HCT116 (cell line): ENCODE results near the gene GMPPB. TPM values are rescaled to one million over a fixed set of nuclear protein-coding genes. Genes with fewer than 3 reads are reported as not detected.

Experiments
- ATAC-seq: fragments of 200-7000 bp; cut with Tn5 transposase; 2 replicates; pipeline ENCODE4 v1.9.1; 2020; ENCODE audit warnings: mild to moderate bottlenecking, moderate library complexity
- BruUV-seq: library from RNA; stranded (reverse); fragments of 400-500 nt; replicated peaks from 2 replicates; lab custom pipeline; 2021; lab: Mats Ljungman, UMichigan
- CTCF ChIA-PET: fragments of 300-600 bp; sonication (Branson Sonifier 250); formaldehyde crosslinking; loops from one replicate; lab custom pipeline; 2021; ENCODE audit warnings: antibody characterized with exemption; lab: Charles Lee
- POLR2A ChIA-PET: fragments of 300-600, 350-600 bp; sonication (Branson Sonifier 250); formaldehyde crosslinking; loops from one replicate; lab custom pipeline; 2021; ENCODE audit warnings: antibody characterized with exemption; lab: Charles Lee
- RAD21 ChIA-PET, 2 experiments: fragments of 300-600 bp; sonication (Branson Sonifier 250); formaldehyde crosslinking; loops; one replicate each; lab custom pipeline; 2023; ENCODE audit warnings: low total read pairs in 2 of 2; ENCODE audit not compliant: uncharacterized antibody in 2 of 2, unreplicated experiment in 2 of 2, low non-redundant PET in 1 of 2; lab: Charles Lee
- DNase-seq: peaks from one replicate; pipeline ENCODE4 v3.0.0-alpha.2; 2010; ENCODE audit warnings: low read depth, low spot score
- H2AFZ ChIP-seq: fragments of 200-600 bp; shearing (Covaris generic), sonication (generic); 2 replicates; pipeline ENCODE4 v1.6.1; 2017; ENCODE audit warnings: low read depth, mixed run types, mixed read lengths, antibody characterized with exemption, low read length; ENCODE audit not compliant: poor library complexity, severe bottlenecking
- H3K27ac ChIP-seq: 2 replicates; pipeline ENCODE4 v1.5.1; 2012; ENCODE audit warnings: low read depth, low read length
- H3K27me3 ChIP-seq: fragments of 200-600 bp; sonication (generic); 2 replicates; pipeline ENCODE4 v1.6.1; 2016; ENCODE audit warnings: mixed run types, low read length, mixed read lengths; ENCODE audit not compliant: insufficient read depth
- H3K36me3 ChIP-seq, 2 experiments: fragments of 200-500 bp in 1 of 2; fragments of 200-600 bp in 1 of 2; sonication (Bioruptor generic) in 1 of 2; sonication (generic) in 1 of 2; 2 replicates each; pipeline versions ENCODE4 v1.5.1 to v1.6.1; 2014 to 2016; ENCODE audit warnings: low read length in 2 of 2, inconsistent platforms in 1 of 2, mixed read lengths in 1 of 2, mixed run types in 1 of 2; ENCODE audit not compliant: insufficient read depth in 2 of 2, control insufficient read depth in 1 of 2
- H3K4me1 ChIP-seq, 2 experiments: fragments of 200-600 bp in 1 of 2; sonication (generic) in 1 of 2; 2 replicates each; pipeline versions ENCODE4 v1.5.1 to v1.6.1; 2012 to 2017; ENCODE audit warnings: low read length in 2 of 2, inconsistent platforms in 1 of 2, mild to moderate bottlenecking in 1 of 2, mixed read lengths in 1 of 2, mixed run types in 1 of 2, moderate library complexity in 1 of 2; ENCODE audit not compliant: insufficient read depth in 2 of 2, control insufficient read depth in 1 of 2
- H3K4me2 ChIP-seq: fragments of 200-600 bp; sonication (generic); 2 replicates; pipeline ENCODE4 v1.6.1; 2017; ENCODE audit warnings: mixed run types, low read length, mixed read lengths
- H3K4me3 ChIP-seq, 2 experiments: fragments of 200-600 bp in 1 of 2; sonication (generic) in 1 of 2; replicated peaks in 1 of 2; 2 replicates each; pipeline ENCODE4 v1.5.1; 2011 to 2016; ENCODE audit warnings: low read length in 2 of 2, control low read depth in 1 of 2, low read depth in 1 of 2, mild to moderate bottlenecking in 1 of 2, mixed read lengths in 1 of 2, mixed run types in 1 of 2
- H3K79me2 ChIP-seq: fragments of 200-600 bp; sonication (generic); 2 replicates; pipeline ENCODE4 v1.6.1; 2017; ENCODE audit warnings: mild to moderate bottlenecking, mixed run types, low read length, moderate library complexity, mixed read lengths; ENCODE audit not compliant: insufficient read depth
- H3K9ac ChIP-seq: fragments of 200-600 bp; sonication (generic); 2 replicates; pipeline ENCODE4 v1.6.1; 2016; ENCODE audit warnings: low read length, mixed read lengths
- H3K9me2 ChIP-seq: fragments of 200-600 bp; sonication (generic), shearing (Covaris generic); 2 replicates; pipeline ENCODE4 v1.6.1; 2017; ENCODE audit warnings: mixed run types, mild to moderate bottlenecking, moderate library complexity; ENCODE audit not compliant: insufficient read depth
- H3K9me3 ChIP-seq, 2 experiments: fragments of 200-500 bp in 1 of 2; fragments of 200-600 bp in 1 of 2; sonication (Bioruptor generic) in 1 of 2; sonication (generic) in 1 of 2; 2 replicates each; pipeline ENCODE4 v1.6.1; 2014 to 2017; ENCODE audit warnings: low read length in 2 of 2, mixed read lengths in 2 of 2, inconsistent platforms in 1 of 2, low read depth in 1 of 2, mild to moderate bottlenecking in 1 of 2, mixed run types in 1 of 2, moderate library complexity in 1 of 2; ENCODE audit not compliant: control insufficient read depth in 1 of 2, insufficient read depth in 1 of 2
- H4K20me1 ChIP-seq: fragments of 200-600 bp; sonication (generic), shearing (Covaris generic); 2 replicates; pipeline ENCODE4 v1.6.1; 2017; ENCODE audit warnings: mixed run types, mild to moderate bottlenecking, moderate library complexity; ENCODE audit not compliant: insufficient read depth
- CEBPB ChIP-seq: IDR thresholded peaks from 2 replicates; pipeline ENCODE4 v1.6.1; 2012; ENCODE audit warnings: low read depth
- EGR1 ChIP-seq: IDR thresholded peaks from 2 replicates; pipeline ENCODE4 v1.6.1; 2012; ENCODE audit warnings: low read depth
- EZH2 ChIP-seq: fragments of 200-600 bp; sonication (generic); IDR thresholded peaks from 2 replicates; pipeline ENCODE4 v1.6.1; 2017; ENCODE audit warnings: antibody characterized with exemption, mixed run types
- SRF ChIP-seq: IDR thresholded peaks from 2 replicates; pipeline ENCODE4 v1.6.1; 2012; ENCODE audit warnings: low read depth
- YY1 ChIP-seq: IDR thresholded peaks from 2 replicates; pipeline ENCODE4 v1.6.1; 2011; ENCODE audit warnings: low read length, low read depth, moderate library complexity, mild to moderate bottlenecking; ENCODE audit not compliant: insufficient replicate concordance; ENCODE audit errors: extremely low read depth
- intact Hi-C: fragments of 100-400 bp; cut with micrococcal nuclease; formaldehyde crosslinking; loops from 2 replicates; pipeline ENCODE4 v1.10.0; 2022
- total RNA-seq: library from RNA; stranded (reverse); gene quantifications from one replicate; pipeline ENCODE4 v1.2.1, GENCODE V29; 2021; ENCODE audit not compliant: unreplicated experiment
- TF ChIP-seq, protein P1 (sequence below): IDR thresholded peaks from 2 replicates; pipeline ENCODE4 v1.6.1; 2012
- TF ChIP-seq, protein P2 (sequence below), 3 experiments: fragments of 200-600 bp in 1 of 3; sonication (generic) in 1 of 3; IDR thresholded peaks in 2 of 3; conservative IDR thresholded peaks in 1 of 3; 2 replicates each; pipeline ENCODE4 v1.5.1; 2012 to 2017; ENCODE audit warnings: low read depth in 2 of 3, low read length in 2 of 3, antibody characterized with exemption in 1 of 3, borderline replicate concordance in 1 of 3, control low read depth in 1 of 3, mild to moderate bottlenecking in 1 of 3, mixed read lengths in 1 of 3, mixed run types in 1 of 3, moderate library complexity in 1 of 3; ENCODE audit not compliant: insufficient read depth in 1 of 3
- TF ChIP-seq, protein P3 (sequence below): IDR thresholded peaks from 2 replicates; pipeline ENCODE4 v1.6.1; 2012

GMPPB gene
- total RNA-seq, 1 experiment from 2014 or later, result 24.1 TPM

DNA sequence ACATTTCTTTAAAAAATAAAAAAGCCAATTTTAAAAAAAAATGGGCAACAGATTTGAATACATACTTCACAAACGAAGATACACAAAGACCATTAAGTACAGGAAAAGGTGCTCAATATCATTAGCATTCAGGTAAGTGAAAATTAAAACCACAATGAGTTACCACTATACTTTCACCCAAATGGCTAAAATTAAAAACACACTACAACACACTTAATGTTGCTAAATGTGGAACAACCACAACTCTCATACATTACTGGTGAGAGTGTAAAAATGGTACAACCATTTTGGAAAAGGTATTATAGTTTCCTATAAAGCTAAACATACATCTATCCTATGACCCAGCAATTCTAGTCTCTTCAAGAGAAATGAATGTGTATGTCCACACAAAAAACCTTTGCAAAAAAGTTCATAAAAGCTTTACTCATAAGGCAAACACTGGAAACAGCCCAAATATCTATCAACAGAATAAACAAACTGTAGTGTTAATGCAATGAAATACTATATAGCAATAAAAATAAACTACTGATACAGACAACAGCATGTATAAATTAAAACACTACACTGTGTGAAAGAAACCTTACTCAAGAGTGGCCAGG is 47.7 kb upstream of the GMPPB start:
- RAD21 ChIA-PET, result no interaction called here

More for the DNA sequence above, 47.7 kb upstream of the GMPPB start:
- intact Hi-C loops, result no loop called here
- no peak overlapping the region for H3K9ac ChIP-seq
- no peaks in the 10 kb centered on the region; a peak in 1 of 4 replicates for H3K4me1 ChIP-seq
- DNase-seq (no peak), ATAC-seq (no peak)
- H3K9me3 ChIP-seq, result no peaks in the 10 kb centered on the region
- TF ChIP-seq, protein P1, sequence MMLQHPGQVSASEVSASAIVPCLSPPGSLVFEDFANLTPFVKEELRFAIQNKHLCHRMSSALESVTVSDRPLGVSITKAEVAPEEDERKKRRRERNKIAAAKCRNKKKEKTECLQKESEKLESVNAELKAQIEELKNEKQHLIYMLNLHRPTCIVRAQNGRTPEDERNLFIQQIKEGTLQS, result no peak
- TF ChIP-seq, protein P2, sequence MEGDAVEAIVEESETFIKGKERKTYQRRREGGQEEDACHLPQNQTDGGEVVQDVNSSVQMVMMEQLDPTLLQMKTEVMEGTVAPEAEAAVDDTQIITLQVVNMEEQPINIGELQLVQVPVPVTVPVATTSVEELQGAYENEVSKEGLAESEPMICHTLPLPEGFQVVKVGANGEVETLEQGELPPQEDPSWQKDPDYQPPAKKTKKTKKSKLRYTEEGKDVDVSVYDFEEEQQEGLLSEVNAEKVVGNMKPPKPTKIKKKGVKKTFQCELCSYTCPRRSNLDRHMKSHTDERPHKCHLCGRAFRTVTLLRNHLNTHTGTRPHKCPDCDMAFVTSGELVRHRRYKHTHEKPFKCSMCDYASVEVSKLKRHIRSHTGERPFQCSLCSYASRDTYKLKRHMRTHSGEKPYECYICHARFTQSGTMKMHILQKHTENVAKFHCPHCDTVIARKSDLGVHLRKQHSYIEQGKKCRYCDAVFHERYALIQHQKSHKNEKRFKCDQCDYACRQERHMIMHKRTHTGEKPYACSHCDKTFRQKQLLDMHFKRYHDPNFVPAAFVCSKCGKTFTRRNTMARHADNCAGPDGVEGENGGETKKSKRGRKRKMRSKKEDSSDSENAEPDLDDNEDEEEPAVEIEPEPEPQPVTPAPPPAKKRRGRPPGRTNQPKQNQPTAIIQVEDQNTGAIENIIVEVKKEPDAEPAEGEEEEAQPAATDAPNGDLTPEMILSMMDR (IDR thresholded peaks at IDR 0.05 in 2 of 3, conservative IDR thresholded peaks at IDR 0.05 in 1 of 3; ENCODE audit: borderline replicate concordance in 1 of 3, insufficient read depth in 1 of 3, low read depth in 2 of 3, low read length in 2 of 3), result no peak
- no peak for TF ChIP-seq SRF
- no peak for TF ChIP-seq YY1
- TF ChIP-seq, protein P3, sequence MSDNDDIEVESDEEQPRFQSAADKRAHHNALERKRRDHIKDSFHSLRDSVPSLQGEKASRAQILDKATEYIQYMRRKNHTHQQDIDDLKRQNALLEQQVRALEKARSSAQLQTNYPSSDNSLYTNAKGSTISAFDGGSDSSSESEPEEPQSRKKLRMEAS, result no peak
- no peak for TF ChIP-seq EGR1
- no peak for TF ChIP-seq EZH2
- TF ChIP-seq CEBPB, result no peak
- no peaks in the 10 kb centered on the region for H3K9me2 ChIP-seq
- 0 out of 2 replicates have a peak, but pooled peaks cover 3% of the 10 kb centered on the region for H4K20me1 ChIP-seq
- ChIA-PET POLR2A (no interaction called here), CTCF (no interaction called here)
- no peak overlapping the region for H2AFZ ChIP-seq
- no peak overlapping the region for H3K4me3 ChIP-seq
- H3K4me2 ChIP-seq, result no peak overlapping the region
- BruUV-seq, result no TSS peak
- H3K27me3 ChIP-seq, result no peaks in the 10 kb centered on the region
- H3K36me3 ChIP-seq, result peaks cover 0 to 4% of the 10 kb centered on the region in 2 experiments; a peak in 1 of 4 replicates
- peaks cover 85% of the 10 kb centered on the region for H3K79me2 ChIP-seq
- H3K27ac ChIP-seq, result no peak overlapping the region
